ENCODE results near the gene PEA15.

DNA sequence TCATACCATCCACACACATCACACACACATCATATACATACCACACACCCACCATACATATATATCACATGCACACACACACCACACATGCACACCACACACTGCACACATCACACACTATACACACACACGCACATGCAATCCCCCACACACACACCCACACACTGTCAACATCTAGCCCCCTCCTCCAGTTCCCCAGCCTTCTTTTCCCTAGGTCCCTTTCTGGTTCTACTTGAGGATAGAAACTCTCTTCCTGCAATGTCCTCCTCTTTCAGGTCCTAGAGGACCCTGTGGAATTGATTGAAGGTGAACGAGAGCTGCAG, 10.5 kb upstream of the PEA15 start:
- TF ChIP-seq CTCF (IDR thresholded peaks at IDR 0.05) (no peak), POLR2A (IDR thresholded peaks at IDR 0.05) (no peak), EP300 (IDR thresholded peaks at IDR 0.05; ENCODE audit: low read depth) (no peak)
